ENCODE data around the gene PAMR1. TPM values are rescaled to one million over a fixed set of nuclear protein-coding genes. Genes with fewer than 3 reads are reported as not detected.
A peak's percentile ranks its signal among the peaks of the same experiment; 100 is the strongest.
"Not testable (repeated sequence)": the region's sequence is repeated elsewhere in the genome, so short reads cannot be mapped to it uniquely, and the experiment has no call there.

The PAMR1 gene
- total and polyA plus RNA-seq, 7 experiments from 2014 or later = not detected

- H3K4me1 Mint-ChIP-seq = no peaks in the 10 kb centered on the region
- H3K9me3 ChIP-seq (ENCODE audit: control insufficient read depth in 2 of 3, low read length in 3 of 3) = no peaks in the 10 kb centered on the region
- ATAC-seq (no peak), DNase-seq (no peak)
- H3K27ac ChIP-seq (ENCODE audit: low read depth, low read length) = no peak overlapping the region
- H3K36me3 ChIP-seq (ENCODE audit: control insufficient read depth in 2 of 3, insufficient read depth in 3 of 3, low read length in 3 of 3) = no peaks in the 10 kb centered on the region
- H3K27me3 ChIP-seq (ENCODE audit: control insufficient read depth in 2 of 2, insufficient read depth in 2 of 2, low read length in 2 of 2) = peaks cover 0 to 3% of the 10 kb centered on the region in 2 donors
- no peak overlapping the region for H3K27ac Mint-ChIP-seq
- intact Hi-C loops (cut with micrococcal nuclease) = no loop called here
- peaks cover 0 to 6% (median 0%) of the 10 kb centered on the region in 11 donors for H3K9me3 Mint-ChIP-seq
- H3K4me1 ChIP-seq (ENCODE audit: control insufficient read depth in 2 of 2, insufficient read depth in 2 of 2, low read length in 2 of 2) = no peaks in the 10 kb centered on the region
- CTCF ChIA-PET = no interaction called here
- POLR2A ChIA-PET = no interaction called here
- H3K4me3 ChIP-seq (ENCODE audit: low read length) = no peak overlapping the region
- H3K36me3 Mint-ChIP-seq = no peaks in the 10 kb centered on the region
- H3K27me3 Mint-ChIP-seq = peaks cover 4 to 38% (median 33%) of the 10 kb centered on the region in 5 donors
- no peak overlapping the region for H3K4me3 Mint-ChIP-seq
These were observed 27.6 kb upstream of the PAMR1 start for GRCh38 chr11:35553021-35553420.

GRCh38 chr11:35552616-35553015 lies 27.2 kb upstream of the PAMR1 start:
- no peak overlapping the region for H3K27ac Mint-ChIP-seq
- Histone ChIP-seq H3K4me1 (ENCODE audit: control insufficient read depth in 2 of 2, insufficient read depth in 2 of 2, low read length in 2 of 2) (no peaks in the 10 kb centered on the region), H3K4me3 (ENCODE audit: low read length) (no peak overlapping the region), H3K27ac (ENCODE audit: low read depth, low read length) (no peak overlapping the region), H3K27me3 (ENCODE audit: control insufficient read depth in 2 of 2, insufficient read depth in 2 of 2, low read length in 2 of 2) (peaks cover 0 to 3% of the 10 kb centered on the region in 2 donors), H3K36me3 (ENCODE audit: control insufficient read depth in 2 of 3, insufficient read depth in 3 of 3, low read length in 3 of 3) (no peaks in the 10 kb centered on the region), H3K9me3 (ENCODE audit: control insufficient read depth in 2 of 3, low read length in 3 of 3) (no peaks in the 10 kb centered on the region)
- no peak overlapping the region for H3K4me3 Mint-ChIP-seq
- ChIA-PET CTCF (no interaction called here), POLR2A (no interaction called here)
- H3K36me3 Mint-ChIP-seq = no peaks in the 10 kb centered on the region
- H3K9me3 Mint-ChIP-seq = peaks cover 0 to 6% (median 0%) of the 10 kb centered on the region in 11 donors
- H3K4me1 Mint-ChIP-seq = no peaks in the 10 kb centered on the region
- no peak for DNase-seq
- H3K27me3 Mint-ChIP-seq = peaks cover 4 to 40% (median 33%) of the 10 kb centered on the region in 5 donors
- no peak for ATAC-seq
- intact Hi-C loops (cut with micrococcal nuclease) = no loop called here

- ATAC-seq (no peak), DNase-seq (no peak)
- Mint-ChIP-seq H3K27ac (peak overlapping the region in 1 of 9 donors; percentile 9), H3K36me3 (no peaks in the 10 kb centered on the region), H3K4me1 (no peaks in the 10 kb centered on the region), H3K9me3 (peaks cover 0 to 6% (median 0%) of the 10 kb centered on the region in 11 donors), H3K4me3 (no peak overlapping the region), H3K27me3 (peaks cover 4 to 38% (median 26%) of the 10 kb centered on the region in 5 donors)
- Histone ChIP-seq H3K4me3 (ENCODE audit: low read length) (no peak overlapping the region), H3K9me3 (ENCODE audit: control insufficient read depth in 2 of 3, low read length in 3 of 3) (no peaks in the 10 kb centered on the region), H3K36me3 (ENCODE audit: control insufficient read depth in 2 of 3, insufficient read depth in 3 of 3, low read length in 3 of 3) (no peaks in the 10 kb centered on the region), H3K27me3 (ENCODE audit: control insufficient read depth in 2 of 2, insufficient read depth in 2 of 2, low read length in 2 of 2) (peaks cover 0 to 3% of the 10 kb centered on the region in 2 donors), H3K27ac (ENCODE audit: low read depth, low read length) (no peak overlapping the region), H3K4me1 (ENCODE audit: control insufficient read depth in 2 of 2, insufficient read depth in 2 of 2, low read length in 2 of 2) (no peaks in the 10 kb centered on the region)
- CTCF ChIA-PET = no interaction called here
- intact Hi-C loops (cut with micrococcal nuclease) = no loop called here
- POLR2A ChIA-PET = no interaction called here
These were observed 25.1 kb upstream of the PAMR1 start for GRCh38 chr11:35550374-35551036.

DNA sequence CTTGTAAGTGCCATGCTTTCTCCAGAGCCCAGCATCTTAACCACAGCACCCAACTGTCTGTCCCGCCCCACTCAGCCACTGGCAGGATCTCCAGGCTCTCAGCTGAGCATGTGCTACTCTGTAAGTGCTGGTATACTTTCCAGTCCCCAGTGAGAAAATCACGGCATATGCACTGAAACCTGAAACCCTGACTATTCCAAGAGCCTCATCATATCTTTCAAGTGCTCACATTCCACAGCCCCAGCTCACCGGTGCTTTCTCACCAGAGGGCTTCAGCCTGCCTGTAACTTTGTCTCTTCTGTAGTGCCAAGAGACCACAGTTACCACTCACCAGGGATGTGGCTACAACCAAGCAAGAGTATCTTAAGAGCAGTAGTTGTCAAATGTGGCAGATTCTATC lies 24.4 kb upstream of the PAMR1 start:
- Mint-ChIP-seq H3K27ac (no peak overlapping the region), H3K4me1 (no peaks in the 10 kb centered on the region), H3K27me3 (peaks cover 0 to 33% (median 20%) of the 10 kb centered on the region in 5 donors), H3K4me3 (no peak overlapping the region), H3K36me3 (no peaks in the 10 kb centered on the region), H3K9me3 (peaks cover 0 to 6% (median 0%) of the 10 kb centered on the region in 11 donors)
- no peak for ATAC-seq
- ChIA-PET POLR2A (no interaction called here), CTCF (no interaction called here)
- Histone ChIP-seq H3K27me3 (ENCODE audit: control insufficient read depth in 2 of 2, insufficient read depth in 2 of 2, low read length in 2 of 2) (no peaks in the 10 kb centered on the region), H3K36me3 (ENCODE audit: control insufficient read depth in 2 of 3, insufficient read depth in 3 of 3, low read length in 3 of 3) (no peaks in the 10 kb centered on the region), H3K4me1 (ENCODE audit: control insufficient read depth in 2 of 2, insufficient read depth in 2 of 2, low read length in 2 of 2) (no peaks in the 10 kb centered on the region), H3K27ac (ENCODE audit: low read depth, low read length) (no peak overlapping the region), H3K9me3 (ENCODE audit: control insufficient read depth in 2 of 3, low read length in 3 of 3) (no peaks in the 10 kb centered on the region), H3K4me3 (ENCODE audit: low read length) (no peak overlapping the region)
- intact Hi-C loops (cut with micrococcal nuclease) = no loop called here
- DNase-seq = no peak

DNA sequence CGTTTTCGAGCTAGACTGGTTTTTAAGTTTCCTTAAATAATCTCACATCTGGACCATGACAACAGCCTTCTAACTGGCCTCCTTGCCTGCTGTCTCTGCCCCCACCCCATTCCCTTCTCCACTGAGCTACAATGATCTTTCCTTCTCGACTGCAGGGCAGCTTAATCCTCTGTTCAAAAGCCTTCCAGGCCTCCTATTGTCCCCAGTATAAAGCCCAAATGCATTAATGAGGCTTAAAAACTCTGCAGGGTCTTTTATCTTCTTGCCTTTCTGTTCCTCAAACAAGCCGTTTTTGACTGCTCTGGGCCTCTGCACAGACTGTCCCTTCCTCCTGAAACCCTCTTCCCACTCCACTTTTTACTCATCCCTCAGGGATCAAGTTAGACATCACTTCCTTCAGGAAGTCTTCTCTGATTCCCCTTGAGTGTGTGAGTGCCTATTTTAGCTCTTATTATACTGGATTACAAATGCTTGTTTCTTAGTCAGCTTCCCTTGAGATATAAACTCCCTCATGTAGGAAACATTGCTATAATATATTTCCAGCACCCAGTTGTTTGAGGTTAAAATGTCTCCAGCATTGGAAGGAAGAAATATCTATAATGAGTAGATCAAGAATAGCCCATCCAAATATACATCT lies 23.6 kb upstream of the PAMR1 start:
- peaks cover 0 to 6% (median 0%) of the 10 kb centered on the region in 11 donors for H3K9me3 Mint-ChIP-seq
- Histone ChIP-seq H3K4me1 (ENCODE audit: control insufficient read depth in 2 of 2, insufficient read depth in 2 of 2, low read length in 2 of 2) (no peaks in the 10 kb centered on the region), H3K27ac (ENCODE audit: low read depth, low read length) (no peak overlapping the region), H3K27me3 (ENCODE audit: control insufficient read depth in 2 of 2, insufficient read depth in 2 of 2, low read length in 2 of 2) (no peaks in the 10 kb centered on the region), H3K4me3 (ENCODE audit: low read length) (no peak overlapping the region), H3K9me3 (ENCODE audit: control insufficient read depth in 2 of 3, low read length in 3 of 3) (no peaks in the 10 kb centered on the region), H3K36me3 (ENCODE audit: control insufficient read depth in 2 of 3, insufficient read depth in 3 of 3, low read length in 3 of 3) (no peaks in the 10 kb centered on the region)
- no peak overlapping the region for H3K27ac Mint-ChIP-seq
- intact Hi-C loops (cut with micrococcal nuclease) = no loop called here
- POLR2A ChIA-PET = no interaction called here
- CTCF ChIA-PET = no interaction called here
- DNase-seq (no peak), ATAC-seq (no peak)
- H3K27me3 Mint-ChIP-seq = peaks cover 0 to 26% (median 15%) of the 10 kb centered on the region in 5 donors
- no peaks in the 10 kb centered on the region for H3K4me1 Mint-ChIP-seq
- no peak overlapping the region for H3K4me3 Mint-ChIP-seq
- no peaks in the 10 kb centered on the region for H3K36me3 Mint-ChIP-seq

DNA sequence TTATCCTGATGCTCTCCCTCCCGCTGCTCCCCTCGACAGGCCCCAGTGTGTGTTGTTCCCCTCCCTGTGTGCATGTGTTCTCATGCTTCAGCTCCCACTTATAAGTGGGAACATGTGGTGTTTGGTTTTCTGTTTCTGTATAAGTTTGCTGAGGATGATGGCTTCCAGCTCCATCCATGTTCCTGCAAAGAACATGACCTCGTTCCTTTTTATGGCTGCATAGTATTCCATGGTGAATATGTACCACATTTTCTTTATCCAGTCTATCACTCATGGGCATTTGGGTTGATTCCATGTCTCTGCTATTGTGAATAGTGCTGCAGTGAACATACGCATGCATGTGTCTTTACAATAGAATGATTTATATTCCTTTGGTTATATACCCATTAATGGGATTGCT lies 22.6 kb upstream of the PAMR1 start:
- ATAC-seq; POLR2A ChIA-PET; CTCF ChIA-PET; H3K9me3 Mint-ChIP-seq; H3K4me1 ChIP-seq (ENCODE audit: control insufficient read depth in 2 of 2, insufficient read depth in 2 of 2, low read length in 2 of 2); intact Hi-C loops (cut with micrococcal nuclease); DNase-seq; H3K27ac ChIP-seq (ENCODE audit: low read depth, low read length); H3K36me3 Mint-ChIP-seq; H3K9me3 ChIP-seq (ENCODE audit: control insufficient read depth in 2 of 3, low read length in 3 of 3); H3K27ac Mint-ChIP-seq; H3K4me1 Mint-ChIP-seq; H3K36me3 ChIP-seq (ENCODE audit: control insufficient read depth in 2 of 3, insufficient read depth in 3 of 3, low read length in 3 of 3); H3K27me3 ChIP-seq (ENCODE audit: control insufficient read depth in 2 of 2, insufficient read depth in 2 of 2, low read length in 2 of 2); H3K4me3 ChIP-seq (ENCODE audit: low read length); H3K4me3 Mint-ChIP-seq: not testable (repeated sequence)
- peaks cover 0 to 26% (median 15%) of the 10 kb centered on the region in 5 donors for H3K27me3 Mint-ChIP-seq

DNA sequence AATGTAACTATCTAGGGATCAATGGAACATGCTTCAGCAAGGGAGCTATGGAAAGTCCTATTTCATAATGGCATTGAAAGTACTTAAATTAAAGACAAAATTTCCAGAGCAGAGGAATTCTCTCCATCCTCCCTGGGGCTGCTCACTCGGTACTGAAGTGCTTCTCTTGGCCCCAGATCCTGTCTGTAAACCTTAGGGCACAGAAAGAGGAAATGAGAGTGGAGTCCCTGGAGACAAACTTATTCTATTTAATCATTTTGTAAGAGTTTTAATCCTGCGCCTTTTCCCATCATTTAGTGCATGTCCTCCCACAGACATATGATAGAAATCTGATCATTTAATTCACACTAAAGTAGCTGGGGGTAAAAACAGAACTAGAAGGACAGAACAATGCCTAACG lies 20.9 kb upstream of the PAMR1 start:
- H3K9me3 Mint-ChIP-seq = peaks cover 0 to 4% (median 0%) of the 10 kb centered on the region in 11 donors
- no peak for DNase-seq
- no peak for ATAC-seq
- intact Hi-C loops (cut with micrococcal nuclease) = no loop called here
- Histone ChIP-seq H3K27me3 (ENCODE audit: control insufficient read depth in 2 of 2, insufficient read depth in 2 of 2, low read length in 2 of 2) (no peaks in the 10 kb centered on the region), H3K4me3 (ENCODE audit: low read length) (no peak overlapping the region), H3K27ac (ENCODE audit: low read depth, low read length) (no peak overlapping the region), H3K4me1 (ENCODE audit: control insufficient read depth in 2 of 2, insufficient read depth in 2 of 2, low read length in 2 of 2) (no peaks in the 10 kb centered on the region), H3K36me3 (ENCODE audit: control insufficient read depth in 2 of 3, insufficient read depth in 3 of 3, low read length in 3 of 3) (no peaks in the 10 kb centered on the region), H3K9me3 (ENCODE audit: control insufficient read depth in 2 of 3, low read length in 3 of 3) (no peaks in the 10 kb centered on the region)
- no peak overlapping the region for H3K4me3 Mint-ChIP-seq
- H3K4me1 Mint-ChIP-seq = no peaks in the 10 kb centered on the region
- H3K27me3 Mint-ChIP-seq = peaks cover 0 to 22% (median 15%) of the 10 kb centered on the region in 5 donors
- no peaks in the 10 kb centered on the region for H3K36me3 Mint-ChIP-seq
- no peak overlapping the region for H3K27ac Mint-ChIP-seq
- ChIA-PET POLR2A (no interaction called here), CTCF (no interaction called here)

Measured in naive thymus-derived CD4-positive, alpha-beta T cell (primary cell).